H1 (cell line): ENCODE measurements around the gene PRDX2. TPM values are rescaled to one million over a fixed set of nuclear protein-coding genes. Genes with fewer than 3 reads are reported as not detected.

Experiments
- CTCF ChIA-PET: fragments of 300-600 bp; sonication (Branson Sonifier 250); formaldehyde crosslinking; loops from one replicate; lab custom pipeline; 2021; ENCODE audit not compliant: partially characterized antibody; lab: Charles Lee
- POLR2A ChIA-PET: fragments of 300-600 bp; sonication (Branson Sonifier 250); formaldehyde crosslinking; loops from one replicate; lab custom pipeline; 2021; ENCODE audit warnings: inconsistent platforms; ENCODE audit not compliant: partially characterized antibody; lab: Charles Lee
- DNase-seq, 2 experiments: peaks; one replicate each; pipeline versions ENCODE4 v3.0.0 to v3.0.0-alpha.2; 2010 to 2022; ENCODE audit warnings: low spot score in 2 of 2, low read depth in 1 of 2, mixed read lengths in 1 of 2
- FAIRE-seq: peaks from 2 replicates; lab custom pipeline; 2011; peaks lifted over from hg19 to GRCh38; lab: Jason Lieb, UNC
- H2AFZ ChIP-seq: 2 replicates; pipeline ENCODE4 v1.8.1; 2012; ENCODE audit warnings: low read length, inconsistent platforms
- H2AK5ac ChIP-seq: 2 replicates; pipeline ENCODE4 v1.6.1; 2013; ENCODE audit warnings: low read depth, low read length
- H2BK120ac ChIP-seq: replicated peaks from 2 replicates; pipeline ENCODE3; 2013; ENCODE audit warnings: low read depth, low read length, inconsistent platforms
- H2BK12ac ChIP-seq: 2 replicates; pipeline ENCODE4 v1.6.1; 2013; ENCODE audit warnings: low read depth, low read length
- H2BK15ac ChIP-seq: 2 replicates; pipeline ENCODE4 v1.6.1; 2013; ENCODE audit warnings: low read length
- H2BK20ac ChIP-seq: 2 replicates; pipeline ENCODE4 v1.6.1; 2013; ENCODE audit warnings: low read length
- H2BK5ac ChIP-seq: 2 replicates; pipeline ENCODE4 v1.6.1; 2013; ENCODE audit warnings: low read depth, low read length
- H3K14ac ChIP-seq: 2 replicates; pipeline ENCODE4 v1.6.1; 2013; ENCODE audit warnings: inconsistent platforms; ENCODE audit not compliant: insufficient read length
- H3K18ac ChIP-seq: 2 replicates; pipeline ENCODE4 v1.6.1; 2013; ENCODE audit warnings: low read length; ENCODE audit errors: extremely low read depth
- H3K23ac ChIP-seq: 2 replicates; pipeline ENCODE4 v1.6.1; 2013; ENCODE audit warnings: inconsistent platforms; ENCODE audit not compliant: insufficient read length
- H3K23me2 ChIP-seq: 2 replicates; pipeline ENCODE4 v1.6.1; 2013; ENCODE audit warnings: low read depth, low read length
- H3K27ac ChIP-seq: 2 replicates; pipeline ENCODE4 v1.6.1; 2011; ENCODE audit warnings: low read depth, low read length, inconsistent platforms
- H3K27me3 ChIP-seq, 4 experiments: replicated peaks in 1 of 4; 1 replicate in 1 of 4; 2 replicates in 3 of 4; pipeline versions ENCODE4 v1.6.1 to v1.8.1; 2011 to 2013; ENCODE audit warnings: low read length in 3 of 4, mild to moderate bottlenecking in 3 of 4, inconsistent platforms in 2 of 4, mixed read lengths in 2 of 4, moderate library complexity in 1 of 4; ENCODE audit not compliant: control insufficient read depth in 3 of 4, insufficient read depth in 3 of 4; ENCODE audit errors: extremely low read depth in 1 of 4
- H3K36me3 ChIP-seq, 4 experiments: 2 replicates each; pipeline versions ENCODE4 v1.6.1 to v1.8.1; 2011 to 2013; ENCODE audit warnings: mild to moderate bottlenecking in 4 of 4, low read length in 3 of 4, moderate library complexity in 2 of 4, control low read depth in 1 of 4, inconsistent platforms in 1 of 4; ENCODE audit not compliant: insufficient read depth in 4 of 4, control insufficient read depth in 2 of 4
- H3K4ac ChIP-seq: replicated peaks from 2 replicates; pipeline ENCODE3; 2013; ENCODE audit warnings: low read length, low read depth, mixed read lengths, inconsistent platforms; ENCODE audit not compliant: insufficient read length
- H3K4me1 ChIP-seq, 4 experiments: replicated peaks in 1 of 4; 1 replicate in 1 of 4; 2 replicates in 3 of 4; pipeline versions ENCODE4 v1.6.1 to v1.8.1; 2011 to 2013; ENCODE audit warnings: low read length in 3 of 4, inconsistent platforms in 2 of 4, mixed read lengths in 1 of 4; ENCODE audit not compliant: insufficient read depth in 4 of 4, control insufficient read depth in 3 of 4
- H3K4me2 ChIP-seq, 2 experiments: 2 replicates each; pipeline versions ENCODE4 v1.6.1 to v1.8.1; 2011 to 2013; ENCODE audit warnings: low read depth in 2 of 2, low read length in 2 of 2, control low read depth in 1 of 2, inconsistent platforms in 1 of 2, mild to moderate bottlenecking in 1 of 2; ENCODE audit not compliant: insufficient read depth in 1 of 2
- H3K4me3 ChIP-seq, 4 experiments: fragments of 200-600, 300-600 bp in 1 of 4; sonication (generic), shearing (Covaris generic), sonication (Bioruptor Twin) in 1 of 4; 2 replicates each; pipeline versions ENCODE4 v1.5.1 to v1.8.1; 2011 to 2016; ENCODE audit warnings: low read length in 4 of 4, low read depth in 3 of 4, control low read depth in 2 of 4, inconsistent platforms in 2 of 4, mild to moderate bottlenecking in 2 of 4, mixed read lengths in 1 of 4, moderate library complexity in 1 of 4; ENCODE audit not compliant: insufficient read depth in 2 of 4; ENCODE audit errors: extremely low read depth in 1 of 4
- H3K56ac ChIP-seq: replicated peaks from 2 replicates; pipeline ENCODE3; 2013; ENCODE audit warnings: low read depth, mild to moderate bottlenecking, mixed read lengths, low read length, inconsistent platforms; ENCODE audit not compliant: insufficient read length
- H3K79me1 ChIP-seq: 2 replicates; pipeline ENCODE4 v1.6.1; 2013; ENCODE audit warnings: low read depth, low read length, control low read depth
- H3K79me2 ChIP-seq, 2 experiments: 2 replicates each; pipeline versions ENCODE4 v1.6.1 to v1.8.1; 2012 to 2013; ENCODE audit warnings: low read length in 2 of 2, mild to moderate bottlenecking in 2 of 2, inconsistent platforms in 1 of 2; ENCODE audit not compliant: insufficient read depth in 2 of 2, control insufficient read depth in 1 of 2
- H3K9ac ChIP-seq, 4 experiments: replicated peaks in 1 of 4; 1 replicate in 1 of 4; 2 replicates in 3 of 4; pipeline versions ENCODE4 v1.6.1 to v1.8.1; 2011 to 2013; ENCODE audit warnings: low read depth in 3 of 4, low read length in 3 of 4, control low read depth in 2 of 4, mild to moderate bottlenecking in 2 of 4, moderate library complexity in 2 of 4, inconsistent platforms in 1 of 4; ENCODE audit errors: extremely low read depth in 1 of 4
- H3K9me3 ChIP-seq, 2 experiments: 2 replicates each; pipeline versions ENCODE4 v1.6.1 to v1.8.1; 2012 to 2013; ENCODE audit warnings: mild to moderate bottlenecking in 2 of 2, moderate library complexity in 2 of 2, control low read depth in 1 of 2, inconsistent platforms in 1 of 2, low read depth in 1 of 2, low read length in 1 of 2, mixed read lengths in 1 of 2; ENCODE audit not compliant: insufficient read depth in 2 of 2
- H4K20me1 ChIP-seq, 2 experiments: replicated peaks in 1 of 2; 2 replicates each; pipeline versions ENCODE3 to v1.8.1; 2011 to 2013; ENCODE audit warnings: inconsistent platforms in 2 of 2, low read length in 2 of 2, mild to moderate bottlenecking in 1 of 2; ENCODE audit not compliant: insufficient read depth in 2 of 2, control insufficient read depth in 1 of 2
- H4K5ac ChIP-seq: 2 replicates; pipeline ENCODE4 v1.6.1; 2013; ENCODE audit warnings: low read length, low read depth, mixed read lengths, inconsistent platforms; ENCODE audit not compliant: insufficient read length
- H4K8ac ChIP-seq: 2 replicates; pipeline ENCODE4 v1.8.0; 2013; ENCODE audit warnings: mild to moderate bottlenecking, moderate library complexity, low read length, inconsistent platforms; ENCODE audit not compliant: insufficient read depth; ENCODE audit errors: extremely low read depth
- H4K91ac ChIP-seq: replicated peaks from 2 replicates; pipeline ENCODE3; 2013; ENCODE audit warnings: low read length, mixed read lengths, inconsistent platforms; ENCODE audit not compliant: insufficient read length
- ASH2L ChIP-seq: fragments of 200-600, 300-600 bp; sonication (generic); IDR thresholded peaks from one replicate; pipeline ENCODE4 v1.7.1; 2017; ENCODE audit warnings: low read length
- CREB1 ChIP-seq: IDR thresholded peaks from 2 replicates; pipeline ENCODE4 v1.6.1; 2012; ENCODE audit warnings: inconsistent platforms
- KDM4A ChIP-seq: IDR thresholded peaks from one replicate; pipeline ENCODE4 v1.7.1; 2012; ENCODE audit warnings: low read depth, mild to moderate bottlenecking, moderate library complexity, low read length, inconsistent platforms; ENCODE audit not compliant: severe bottlenecking
- SP4 ChIP-seq: IDR thresholded peaks from 2 replicates; pipeline ENCODE4 v1.6.1; 2012; ENCODE audit warnings: low read length, inconsistent platforms
- WGBS, 2 experiments: shearing (Covaris generic) in 1 of 2; methylation state at CpG; one replicate each; pipeline versions ENCODE4 v1.1.6 to v1.1.7; 2013 to 2015; ENCODE audit warnings: low lambda C conversion rate in 2 of 2, mixed read lengths in 2 of 2, inconsistent platforms in 1 of 2, low coverage in 1 of 2, missing lambda C conversion rate in 1 of 2; ENCODE audit not compliant: insufficient replicate concordance in 2 of 2, insufficient coverage in 1 of 2, insufficient read length in 1 of 2; ENCODE audit errors: extremely low coverage in 1 of 2, missing lambda C conversion rate in 1 of 2; 5-methylcytosine and 5-hydroxymethylcytosine counted together
- polyA plus RNA-seq, 7 experiments: library from polyadenylated mRNA; depleted of rRNA in 3 of 7; stranded (reverse) in 5 of 7; unstranded in 2 of 7; fragments of >200 nt in 5 of 7; fragments of 200-250 nt in 2 of 7; gene quantifications; 1 replicate in 5 of 7; 2 replicates in 1 of 7; 4 replicates in 1 of 7; pipeline versions ENCODE4 v1.2.1 to v1.2.3, GENCODE V29; 2011 to 2013; ENCODE audit warnings: missing spikeins in 2 of 7, mixed read lengths in 2 of 7
- total RNA-seq: library from RNA; stranded (reverse); fragmentation: NEBNext Ultra II Directional; extraction: Animal tissue kit (Norgen Biotek cat#: 25700); gene quantifications from 2 replicates; pipeline ENCODE4 v1.2.1, GENCODE V29; 2021
- TF ChIP-seq, protein P1 (sequence below), 3 experiments: IDR thresholded peaks; 1 replicate in 2 of 3; 2 replicates in 1 of 3; pipeline versions ENCODE4 v1.5.1 to v1.6.1; 2011; ENCODE audit warnings: low read length in 3 of 3, mild to moderate bottlenecking in 3 of 3, inconsistent platforms in 2 of 3, low read depth in 1 of 3, moderate library complexity in 1 of 3; ENCODE audit not compliant: insufficient read depth in 1 of 3; ENCODE audit errors: control extremely low read depth in 1 of 3
- TF ChIP-seq, protein P2 (sequence below): IDR thresholded peaks from 2 replicates; pipeline ENCODE4 v1.6.1; 2012; ENCODE audit warnings: low read length, inconsistent platforms

The PRDX2 gene
- total and polyA plus RNA-seq, 2 of the 8 experiments (the other 6 are each of a cell fraction or from before 2014, with no cell fraction given) = 380 to 748 TPM

DNA sequence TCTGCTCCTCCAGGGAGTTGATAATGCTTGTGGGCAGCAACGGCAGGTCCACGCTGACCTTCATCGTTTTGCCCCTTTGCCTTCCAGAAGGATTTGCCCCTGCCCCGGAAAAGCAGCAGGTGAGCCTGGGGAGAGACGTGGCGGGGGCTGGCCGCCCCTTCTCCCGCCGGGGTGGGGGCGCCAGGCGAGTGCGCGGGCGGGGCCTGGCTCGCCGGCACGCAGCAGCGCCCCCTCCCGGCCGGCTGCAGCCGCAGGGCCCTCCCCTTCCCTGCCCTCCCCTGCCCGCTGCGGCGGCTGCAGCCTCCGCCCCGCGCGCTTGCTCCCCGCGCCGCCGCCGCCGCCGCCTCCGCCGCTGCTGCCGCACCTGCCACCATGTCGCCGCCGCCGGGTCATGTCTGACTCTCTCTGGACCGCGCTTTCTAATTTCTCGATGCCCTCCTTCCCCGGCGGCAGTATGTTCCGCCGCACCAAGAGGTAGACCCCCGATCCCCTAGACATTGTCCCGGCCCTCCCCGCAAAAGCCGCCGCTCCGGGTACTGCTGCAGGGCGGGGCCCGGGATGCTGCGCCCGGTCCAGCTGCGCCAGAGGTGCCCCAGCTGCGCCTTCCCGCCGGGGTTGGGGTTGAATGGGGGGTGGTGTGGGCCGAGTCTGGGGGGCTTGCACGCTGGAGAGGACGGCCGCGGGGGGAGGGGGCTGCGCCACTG lies 36.7 kb upstream of the PRDX2 start, which contains the start of gene MAST1:
TSS of gene MAST1 (plus strand) at position 334 of the 704 bp plus-strand sequence. CDS start at position 392, 58 bp downstream.
- POLR2A ChIA-PET = interaction anchor here (0.6 to 1.3 kb wide), 2 partner anchors 24 to 74 kb away, joined by 3 to 4 read pairs; no protein-coding TSS in a partner anchor
- H3K27ac ChIP-seq = no peak within 1 kb of the TSS
- 0 out of 2 replicates have a peak within 1 kb of the TSS, but pooled peaks have one; percentile 3 for H2BK20ac ChIP-seq
- H3K4ac ChIP-seq = no peak within 1 kb of the TSS
- peaks cover 0 to 3% (median 0%) of the 10 kb centered on the region in 4 experiments; a peak in 1 of 8 replicates for H3K36me3 ChIP-seq
- no peak within 1 kb of the TSS for H2AFZ ChIP-seq
- peak within 1 kb of the TSS; percentile 73 to 75 for H3K4me2 ChIP-seq
- peaks cover 26% of the 10 kb centered on the region for H3K23me2 ChIP-seq
- H4K8ac ChIP-seq = peak within 1 kb of the TSS; percentile 81
- H3K4me1 ChIP-seq = peaks cover 8 to 43% (median 19%) of the 10 kb centered on the region in 4 experiments
- H2BK120ac ChIP-seq = no peak within 1 kb of the TSS
- no peak within 1 kb of the TSS for H4K5ac ChIP-seq
- no peaks in the 10 kb centered on the region for H3K9me3 ChIP-seq
- peaks cover 0 to 13% (median 9%) of the 10 kb centered on the region in 4 experiments; a peak in 5 of 7 replicates for H3K27me3 ChIP-seq
- H2BK5ac ChIP-seq = no peak within 1 kb of the TSS
- H4K20me1 ChIP-seq = peaks cover 8 to 21% of the 10 kb centered on the region in 2 experiments
- peak in 1 of 2 experiments; percentile 86 for DNase-seq
- 0 out of 2 replicates have a peak within 1 kb of the TSS, but pooled peaks have one; percentile 6 for H2BK15ac ChIP-seq
- peak within 1 kb of the TSS; percentile 59 to 92 (median 62) for H3K4me3 ChIP-seq
- H3K14ac ChIP-seq = no peak within 1 kb of the TSS
- H2BK12ac ChIP-seq = peak within 1 kb of the TSS; percentile 77; the same call in 1 of the 2 replicates
- H3K79me1 ChIP-seq = peaks cover 11% of the 10 kb centered on the region
- CTCF ChIA-PET = interaction anchor here (0.9 to 1.5 kb wide), 4 partner anchors 9 to 65 kb away, joined by 3 to 13 read pairs (median 5); no protein-coding TSS in a partner anchor
- H3K23ac ChIP-seq = no peak within 1 kb of the TSS
- H3K56ac ChIP-seq = no peak within 1 kb of the TSS
- FAIRE-seq = no peak
- H3K18ac ChIP-seq = peak within 1 kb of the TSS; percentile 62
- H3K79me2 ChIP-seq = peaks cover 0 to 9% of the 10 kb centered on the region in 2 experiments; a peak in 2 of 4 replicates
- no peak within 1 kb of the TSS for H4K91ac ChIP-seq
- peak within 1 kb of the TSS in 2 of 4 experiments; percentile 35 to 44; a peak in 4 of 7 replicates for H3K9ac ChIP-seq
- peak within 1 kb of the TSS; percentile 47; the same call in 1 of the 2 replicates for H2AK5ac ChIP-seq
- 2% methylated on average over 26 of the region's 69 CpGs; no CpG with 5 or more reads in 1 of the 2 experiments for WGBS, 2 experiments
- TF ChIP-seq CREB1 = 0 out of 2 replicates have a peak, but pooled peaks have one; percentile 8
- peak; percentile 86 for TF ChIP-seq KDM4A
- no peak for TF ChIP-seq SP4
- TF ChIP-seq, protein P1, sequence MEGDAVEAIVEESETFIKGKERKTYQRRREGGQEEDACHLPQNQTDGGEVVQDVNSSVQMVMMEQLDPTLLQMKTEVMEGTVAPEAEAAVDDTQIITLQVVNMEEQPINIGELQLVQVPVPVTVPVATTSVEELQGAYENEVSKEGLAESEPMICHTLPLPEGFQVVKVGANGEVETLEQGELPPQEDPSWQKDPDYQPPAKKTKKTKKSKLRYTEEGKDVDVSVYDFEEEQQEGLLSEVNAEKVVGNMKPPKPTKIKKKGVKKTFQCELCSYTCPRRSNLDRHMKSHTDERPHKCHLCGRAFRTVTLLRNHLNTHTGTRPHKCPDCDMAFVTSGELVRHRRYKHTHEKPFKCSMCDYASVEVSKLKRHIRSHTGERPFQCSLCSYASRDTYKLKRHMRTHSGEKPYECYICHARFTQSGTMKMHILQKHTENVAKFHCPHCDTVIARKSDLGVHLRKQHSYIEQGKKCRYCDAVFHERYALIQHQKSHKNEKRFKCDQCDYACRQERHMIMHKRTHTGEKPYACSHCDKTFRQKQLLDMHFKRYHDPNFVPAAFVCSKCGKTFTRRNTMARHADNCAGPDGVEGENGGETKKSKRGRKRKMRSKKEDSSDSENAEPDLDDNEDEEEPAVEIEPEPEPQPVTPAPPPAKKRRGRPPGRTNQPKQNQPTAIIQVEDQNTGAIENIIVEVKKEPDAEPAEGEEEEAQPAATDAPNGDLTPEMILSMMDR (IDR thresholded peaks at IDR 0.05; ENCODE audit: control extremely low read depth in 1 of 3, insufficient read depth in 1 of 3, low read depth in 1 of 3, low read length in 3 of 3) = peak; percentile 63 to 89 (median 69)
- TF ChIP-seq, protein P2, sequence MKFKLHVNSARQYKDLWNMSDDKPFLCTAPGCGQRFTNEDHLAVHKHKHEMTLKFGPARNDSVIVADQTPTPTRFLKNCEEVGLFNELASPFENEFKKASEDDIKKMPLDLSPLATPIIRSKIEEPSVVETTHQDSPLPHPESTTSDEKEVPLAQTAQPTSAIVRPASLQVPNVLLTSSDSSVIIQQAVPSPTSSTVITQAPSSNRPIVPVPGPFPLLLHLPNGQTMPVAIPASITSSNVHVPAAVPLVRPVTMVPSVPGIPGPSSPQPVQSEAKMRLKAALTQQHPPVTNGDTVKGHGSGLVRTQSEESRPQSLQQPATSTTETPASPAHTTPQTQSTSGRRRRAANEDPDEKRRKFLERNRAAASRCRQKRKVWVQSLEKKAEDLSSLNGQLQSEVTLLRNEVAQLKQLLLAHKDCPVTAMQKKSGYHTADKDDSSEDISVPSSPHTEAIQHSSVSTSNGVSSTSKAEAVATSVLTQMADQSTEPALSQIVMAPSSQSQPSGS = no peak
- peak; percentile 53 for TF ChIP-seq ASH2L
